Gastroesophageal sphincter (tissue), 3 donors: Measurements from ENCODE around the gene TNNI3.

Experiments used
- EP300 ChIP-seq: sonication (generic); formaldehyde crosslinking; IDR thresholded peaks from one replicate; pipeline ENCODE4 v1.6.1; 2017; ENCODE audit warnings: antibody characterized with exemption, mild to moderate bottlenecking
- POLR2A ChIP-seq, 2 donors: fragments of 450-650 bp; IDR thresholded peaks; one replicate each; pipeline ENCODE4 v1.6.1; 2017; ENCODE audit warnings: antibody characterized with exemption in 2 of 2, mild to moderate bottlenecking in 2 of 2, moderate library complexity in 1 of 2
- POLR2AphosphoS5 ChIP-seq: sonication (generic); formaldehyde crosslinking; IDR thresholded peaks from one replicate; pipeline ENCODE4 v1.6.1; 2017; ENCODE audit warnings: antibody characterized with exemption
- TF ChIP-seq, protein P1 (sequence below), 4 experiments: fragments of 200-600 bp in 2 of 4; fragments of 450-650 bp in 2 of 4; sonication (generic) in 1 of 4; IDR thresholded peaks; one replicate each; pipeline ENCODE4 v1.5.1; 2017 to 2019; ENCODE audit warnings: antibody characterized with exemption in 4 of 4, mild to moderate bottlenecking in 2 of 4, moderate library complexity in 2 of 4

- TF ChIP-seq, protein P1, sequence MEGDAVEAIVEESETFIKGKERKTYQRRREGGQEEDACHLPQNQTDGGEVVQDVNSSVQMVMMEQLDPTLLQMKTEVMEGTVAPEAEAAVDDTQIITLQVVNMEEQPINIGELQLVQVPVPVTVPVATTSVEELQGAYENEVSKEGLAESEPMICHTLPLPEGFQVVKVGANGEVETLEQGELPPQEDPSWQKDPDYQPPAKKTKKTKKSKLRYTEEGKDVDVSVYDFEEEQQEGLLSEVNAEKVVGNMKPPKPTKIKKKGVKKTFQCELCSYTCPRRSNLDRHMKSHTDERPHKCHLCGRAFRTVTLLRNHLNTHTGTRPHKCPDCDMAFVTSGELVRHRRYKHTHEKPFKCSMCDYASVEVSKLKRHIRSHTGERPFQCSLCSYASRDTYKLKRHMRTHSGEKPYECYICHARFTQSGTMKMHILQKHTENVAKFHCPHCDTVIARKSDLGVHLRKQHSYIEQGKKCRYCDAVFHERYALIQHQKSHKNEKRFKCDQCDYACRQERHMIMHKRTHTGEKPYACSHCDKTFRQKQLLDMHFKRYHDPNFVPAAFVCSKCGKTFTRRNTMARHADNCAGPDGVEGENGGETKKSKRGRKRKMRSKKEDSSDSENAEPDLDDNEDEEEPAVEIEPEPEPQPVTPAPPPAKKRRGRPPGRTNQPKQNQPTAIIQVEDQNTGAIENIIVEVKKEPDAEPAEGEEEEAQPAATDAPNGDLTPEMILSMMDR (IDR thresholded peaks at IDR 0.05), result no peak
- TF ChIP-seq POLR2A (IDR thresholded peaks at IDR 0.05) (no peak), EP300 (no peak), POLR2AphosphoS5 (no peak)
Measured at GRCh38 chr19:55188625-55189024, 31.1 kb upstream of the TNNI3 start.
